Measurements from ENCODE around the gene WWTR1.

The WWTR1 gene

DNA sequence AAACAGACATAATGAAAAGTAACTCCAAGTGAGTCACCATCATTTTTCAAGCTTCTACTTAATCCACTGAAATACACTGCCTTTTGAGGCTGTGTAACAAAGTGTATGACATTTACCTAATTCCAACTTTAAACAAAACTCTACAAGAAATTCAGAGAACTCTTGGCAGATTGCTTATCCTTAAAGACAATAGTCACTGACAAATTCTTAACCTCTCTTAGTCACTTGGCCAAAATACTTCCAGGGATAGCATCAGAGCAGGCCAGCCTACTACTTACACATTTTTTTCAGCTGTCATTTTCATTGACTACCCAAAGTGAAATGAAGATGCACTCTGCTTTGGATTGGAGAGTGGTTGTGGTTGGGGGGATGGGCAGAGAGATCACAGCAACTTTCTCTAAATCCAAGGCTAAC, 3.6 kb downstream of the WWTR1 start:
- DNase-seq = no peak

DNA sequence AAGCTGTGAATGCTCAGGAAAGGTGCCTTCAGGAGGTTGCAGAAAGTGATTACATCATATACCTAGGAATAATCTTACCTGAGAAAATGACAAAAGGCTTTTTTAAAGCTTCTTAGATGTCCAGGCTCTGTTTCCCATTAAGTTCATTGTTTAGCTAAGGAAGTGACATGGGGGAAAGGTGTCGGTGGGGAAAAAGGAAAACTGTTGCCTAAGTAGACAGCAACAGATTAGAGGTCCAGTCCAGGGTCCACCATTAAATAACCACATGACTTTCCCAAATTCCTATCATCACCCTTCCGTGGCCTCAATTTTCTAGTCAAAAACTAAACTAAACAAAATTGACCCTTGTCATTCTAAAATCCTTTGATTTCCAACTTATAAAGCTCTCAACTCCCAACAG, 4.3 kb downstream of the WWTR1 start:
- DNase-seq = no peak

DNA sequence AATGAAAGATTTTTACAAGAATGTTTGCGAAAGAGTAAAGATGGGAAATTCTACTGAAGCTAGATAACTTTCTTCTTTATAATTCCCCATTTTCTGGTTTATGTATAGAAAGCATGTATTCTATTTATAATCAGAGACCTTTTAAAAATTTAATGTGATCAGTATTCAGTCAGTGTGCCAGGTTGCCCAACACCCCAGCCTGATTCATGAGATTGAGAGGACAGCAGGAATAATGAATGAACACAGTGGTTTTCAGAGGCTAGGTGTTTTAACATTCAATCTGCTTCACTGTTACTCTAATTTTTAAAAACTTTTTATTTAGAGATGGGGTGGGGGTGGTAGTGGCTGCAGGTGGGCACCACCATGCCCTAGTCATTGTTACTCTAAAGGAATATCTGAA, 4.7 kb downstream of the WWTR1 start:
- no peak for DNase-seq

DNA sequence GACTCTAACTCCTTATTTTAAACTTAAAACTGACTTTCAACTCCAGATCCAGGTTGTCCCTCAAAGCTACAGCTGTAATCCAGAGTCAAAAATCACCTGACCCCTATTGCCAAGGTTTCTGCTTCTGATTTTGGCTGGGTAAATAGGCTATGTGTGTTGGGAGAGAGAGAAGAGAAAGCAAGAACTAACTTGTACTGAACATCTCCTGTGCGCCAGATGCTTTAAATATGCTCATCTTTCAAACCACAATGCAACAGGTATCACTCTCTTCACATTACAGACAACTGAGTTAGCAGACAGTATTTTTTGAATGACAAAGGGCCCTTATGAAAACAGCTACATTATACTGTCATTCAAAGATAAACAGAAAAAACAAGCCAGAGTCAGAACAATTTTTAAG, 7.0 kb downstream of the WWTR1 start:
- DNase-seq = no peak

DNA sequence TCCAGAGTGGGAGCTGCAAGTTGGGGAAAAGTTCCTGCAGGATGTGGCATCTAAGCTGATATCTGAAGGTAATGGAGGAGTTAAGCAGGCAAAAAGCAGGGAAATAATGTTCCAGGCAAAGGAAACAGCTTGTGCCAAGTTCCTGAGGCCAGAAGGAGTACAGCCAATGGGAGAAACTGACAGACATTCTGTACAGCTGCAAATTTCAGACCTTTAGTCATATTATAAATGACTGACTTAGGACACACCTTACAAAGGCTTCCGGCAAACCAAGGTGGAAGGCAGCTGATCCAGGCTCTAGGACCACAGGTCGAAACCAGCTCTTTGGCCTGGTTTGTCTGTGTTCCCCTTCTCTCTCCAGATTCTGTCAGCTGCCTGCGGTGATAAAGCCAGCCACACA, 9.3 kb downstream of the WWTR1 start:
- no peak for DNase-seq

DNA sequence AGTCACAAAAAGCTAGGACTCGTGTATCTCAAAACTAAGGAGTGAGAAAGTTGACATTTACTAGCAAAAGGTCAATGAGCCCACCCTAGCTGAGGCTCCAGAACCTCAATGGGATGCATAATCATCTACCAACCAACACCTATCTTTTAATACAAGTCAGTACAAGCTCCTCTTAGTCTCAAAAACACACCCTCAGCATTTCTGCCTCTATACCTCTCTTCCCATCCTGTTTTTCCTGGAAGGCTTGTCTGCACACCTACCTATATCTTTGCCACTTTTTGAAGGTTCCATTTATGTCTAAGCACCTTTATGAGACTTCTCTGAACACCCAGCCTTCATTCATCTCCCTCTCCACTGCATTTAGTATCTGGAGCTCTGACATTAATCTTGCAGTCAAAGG, 10.0 kb downstream of the WWTR1 start:
- no peak for DNase-seq

DNA sequence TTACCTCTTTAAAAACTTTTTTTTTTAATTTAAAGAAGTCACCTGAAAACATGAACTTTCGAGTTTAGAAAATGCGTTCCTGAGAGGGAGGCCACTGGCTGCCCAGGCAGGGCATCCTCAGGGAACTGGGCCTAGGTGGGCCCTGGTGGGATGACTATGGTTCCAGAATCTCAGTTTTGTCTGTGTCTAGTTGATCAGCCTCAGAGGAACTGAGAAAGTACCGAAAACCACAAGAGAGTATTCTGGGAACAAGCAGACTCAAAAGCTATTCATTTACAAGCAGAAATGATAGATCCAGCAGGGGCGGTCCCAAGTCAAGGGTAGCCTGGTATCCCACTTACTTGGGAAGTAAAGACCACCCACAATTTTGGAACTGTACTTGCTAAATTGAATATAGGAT, 10.5 kb downstream of the WWTR1 start:
- no peak for DNase-seq

DNA sequence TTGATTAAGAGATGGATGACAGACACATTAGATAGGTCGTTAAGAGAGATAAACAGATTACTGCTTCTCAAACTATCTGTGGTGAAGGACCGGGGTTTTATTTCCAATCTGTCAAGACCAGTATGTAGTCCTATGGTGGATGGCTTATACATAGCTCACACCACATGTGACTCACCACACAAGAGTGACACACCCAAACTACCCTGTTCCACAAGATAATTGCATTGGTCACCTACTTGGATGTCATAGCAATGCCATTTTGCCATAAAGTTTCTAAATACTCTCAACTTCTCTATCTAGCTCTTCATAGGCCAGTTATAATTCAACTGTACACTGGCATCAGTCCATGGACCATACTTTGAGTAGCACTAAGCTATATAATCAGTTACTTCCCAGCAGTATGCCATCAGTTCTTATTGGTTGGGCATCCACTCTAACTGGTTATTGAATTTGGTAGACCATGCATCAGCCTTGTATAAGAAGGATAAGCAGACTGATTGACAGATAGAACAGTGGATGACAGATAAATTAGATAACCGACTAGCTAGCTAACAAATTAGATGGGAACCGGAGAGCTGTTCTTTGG, 11.6 kb downstream of the WWTR1 start:
- no peak for DNase-seq

DNA sequence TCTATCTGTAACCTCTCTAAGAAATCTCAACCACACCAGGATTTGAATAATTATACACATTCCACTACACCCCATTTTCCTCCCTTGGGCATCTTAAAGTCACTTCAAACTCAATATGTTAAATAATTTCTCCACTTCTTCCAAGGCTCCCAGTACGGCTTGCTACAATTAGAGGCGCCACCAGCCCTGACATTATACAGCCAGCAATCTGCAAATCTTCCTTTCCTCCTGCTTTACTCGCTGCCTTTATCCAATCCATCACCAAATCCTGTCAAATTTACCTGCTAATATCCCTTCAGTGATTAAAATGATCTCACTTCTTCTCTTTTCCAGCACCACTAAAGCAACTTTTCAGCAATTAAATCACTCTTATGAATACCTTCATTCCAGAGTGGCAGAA, 13.9 kb downstream of the WWTR1 start:
- DNase-seq = no peak

DNA sequence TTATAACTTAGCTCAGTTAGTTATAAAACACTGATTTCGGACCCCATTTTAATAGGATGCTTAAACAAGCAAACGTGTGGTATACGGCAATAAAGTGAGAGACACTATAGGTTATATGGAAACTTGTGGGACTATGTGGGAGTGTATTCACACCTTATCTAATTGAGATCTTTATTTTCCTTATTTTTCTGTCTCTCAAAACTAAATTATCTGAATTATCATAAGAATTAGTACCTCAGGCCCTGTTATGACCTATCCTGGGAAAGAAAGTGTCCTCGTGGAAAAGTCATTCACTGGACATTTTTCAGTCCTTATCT, 14.4 kb downstream of the WWTR1 start:
- DNase-seq = no peak

DNA sequence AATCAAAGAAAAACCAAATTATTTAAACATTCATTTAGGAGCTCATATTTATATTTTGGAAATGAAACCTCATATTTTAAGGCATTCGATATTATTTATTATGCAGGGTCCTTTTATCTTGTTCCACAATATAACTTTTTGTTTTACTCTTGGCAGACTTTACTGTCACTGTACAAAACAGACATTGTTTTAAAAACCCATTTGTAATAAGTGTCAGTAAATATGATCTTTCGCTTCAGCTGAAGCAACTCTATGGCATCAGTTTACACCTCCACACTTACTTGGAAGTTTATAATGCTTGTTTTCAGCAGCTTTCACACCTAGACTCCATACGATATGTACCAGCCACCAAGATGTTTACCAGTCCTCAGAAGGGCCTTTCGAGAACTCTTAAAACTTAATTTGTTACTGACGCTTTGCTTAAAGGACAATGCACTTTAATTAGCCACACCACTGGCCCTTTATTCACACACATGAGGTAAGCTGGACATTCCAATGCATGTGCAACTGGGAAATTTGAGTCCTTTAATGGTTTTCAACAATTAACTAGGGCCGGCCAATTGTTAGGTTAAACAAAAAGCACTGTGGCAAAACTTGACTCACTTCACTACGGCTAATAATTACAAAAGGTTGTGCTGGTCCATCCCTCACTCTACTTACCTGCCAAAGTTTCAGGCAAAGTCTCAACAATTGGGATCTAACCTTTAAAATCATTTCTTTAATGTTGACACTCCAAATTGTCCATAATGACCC, 16.7 kb downstream of the WWTR1 start:
- DNase-seq = no peak

DNA sequence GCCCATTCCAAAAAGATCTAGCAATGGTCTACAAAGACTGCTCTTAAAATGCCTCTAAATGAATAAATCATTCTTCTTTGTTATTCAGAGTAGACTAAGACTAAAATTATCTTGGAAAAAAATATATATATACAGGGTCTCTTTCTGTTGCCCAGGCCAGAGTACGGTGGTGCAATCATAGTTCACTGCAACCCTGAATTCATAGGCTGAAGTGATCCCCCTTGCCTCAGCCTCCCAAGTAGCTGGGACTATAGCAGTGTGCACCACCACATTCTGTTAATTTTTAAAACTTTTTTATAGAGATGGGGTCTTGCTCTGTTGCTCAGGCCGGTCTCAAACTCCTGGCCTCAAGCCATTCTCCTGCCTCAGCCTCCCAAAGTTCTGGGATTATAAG, 18.7 kb downstream of the WWTR1 start:
- DNase-seq = no peak

DNA sequence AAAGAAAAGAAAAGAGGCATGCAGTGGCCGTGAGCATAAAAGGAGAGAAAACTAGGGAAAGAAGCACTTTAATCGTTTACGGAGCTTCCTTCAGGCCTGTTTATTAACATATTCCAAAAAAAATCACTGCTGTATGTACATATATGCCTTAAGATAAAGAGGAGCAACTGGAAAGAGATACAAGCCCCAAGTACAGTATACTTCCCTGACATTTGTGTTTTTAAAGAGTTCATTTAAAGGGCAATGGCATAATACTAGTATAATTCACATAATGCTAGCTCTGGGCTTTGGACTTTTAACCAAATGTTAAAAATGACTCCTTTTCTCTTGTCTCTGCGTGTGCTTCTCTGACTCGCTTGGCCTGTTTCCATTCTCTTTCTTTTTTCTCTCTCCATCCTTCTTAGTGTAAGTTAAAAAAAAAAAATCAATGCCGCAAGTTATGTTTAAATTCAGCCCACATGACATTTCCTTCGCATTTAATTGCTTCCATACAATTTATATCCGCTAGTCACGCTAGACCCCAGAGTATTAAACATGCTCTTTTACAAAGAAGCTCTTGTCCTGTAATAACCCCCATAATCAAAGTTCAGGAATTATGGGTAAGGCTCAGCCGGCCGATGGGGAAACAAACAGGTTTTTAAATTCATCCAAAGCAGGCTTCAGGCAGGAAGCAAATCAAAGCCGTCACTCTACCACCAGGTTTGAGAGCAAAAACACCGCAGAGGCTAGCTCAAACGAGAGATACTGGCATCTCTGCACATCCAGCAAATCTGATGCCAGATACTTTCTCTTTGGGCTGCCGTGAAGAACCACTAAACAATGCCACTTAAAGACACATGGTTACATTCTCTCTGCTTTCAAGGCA, 19.4 kb downstream of the WWTR1 start:
- no peak for DNase-seq

DNA sequence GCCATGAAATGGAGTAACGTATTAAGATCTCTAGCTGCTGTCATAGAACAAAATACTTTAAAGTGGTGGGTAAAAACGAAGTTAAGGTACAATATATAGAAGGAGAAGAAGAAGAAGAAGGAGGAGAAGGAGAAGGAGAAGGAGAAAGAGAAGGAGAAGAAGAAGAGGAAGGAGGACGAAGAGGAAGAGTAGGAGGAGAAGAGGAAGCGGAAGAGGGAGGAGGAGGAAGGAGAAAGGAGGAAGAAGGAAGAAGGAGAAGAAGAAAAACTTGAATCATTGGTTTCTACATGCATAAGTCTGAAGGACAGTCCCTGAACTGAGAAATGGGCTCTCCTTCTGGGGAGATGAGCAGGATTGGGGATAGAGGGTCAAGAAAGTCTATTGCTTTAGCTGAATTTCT, 22.4 kb downstream of the WWTR1 start:
- no peak for DNase-seq

DNA sequence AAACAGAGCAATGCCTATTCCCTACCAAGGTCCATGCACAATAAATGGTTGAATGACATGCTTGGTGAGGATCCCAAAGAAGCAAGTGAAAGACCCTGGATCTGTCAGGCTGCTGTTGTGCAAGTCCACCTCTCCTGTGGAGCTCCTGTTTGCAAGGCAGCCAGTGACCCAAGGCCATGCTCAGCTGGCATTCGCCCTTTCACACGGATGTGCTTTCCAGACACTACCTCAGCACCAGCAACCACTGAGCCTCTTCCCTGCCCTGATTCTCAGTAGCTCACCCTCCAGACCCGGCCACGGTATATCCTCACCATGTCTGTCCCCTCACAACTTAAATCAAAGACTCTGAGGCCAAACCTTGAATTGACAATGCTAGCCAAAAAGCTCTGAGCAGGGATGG, 23.3 kb downstream of the WWTR1 start:
- no peak for DNase-seq

DNA sequence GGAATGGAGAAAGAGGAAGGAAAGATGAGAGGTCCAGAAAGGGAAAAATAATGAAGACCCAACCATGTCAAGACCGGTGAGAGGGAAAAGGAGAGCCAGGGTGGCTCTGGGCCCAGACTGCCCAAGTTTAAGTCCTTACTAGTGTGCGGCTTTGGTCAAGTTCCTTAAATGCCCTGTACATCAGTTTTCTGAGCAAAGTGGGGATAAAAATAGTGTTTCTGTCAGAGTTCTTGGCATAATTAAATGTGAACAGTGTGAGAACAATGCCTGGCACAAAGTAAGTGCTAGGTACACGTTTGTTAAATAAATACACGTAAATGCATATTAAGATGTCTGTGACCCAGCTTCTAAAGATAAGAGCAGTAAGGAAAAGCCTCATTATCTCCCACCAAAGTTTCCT, 23.8 kb downstream of the WWTR1 start:
- no peak for DNase-seq

DNA sequence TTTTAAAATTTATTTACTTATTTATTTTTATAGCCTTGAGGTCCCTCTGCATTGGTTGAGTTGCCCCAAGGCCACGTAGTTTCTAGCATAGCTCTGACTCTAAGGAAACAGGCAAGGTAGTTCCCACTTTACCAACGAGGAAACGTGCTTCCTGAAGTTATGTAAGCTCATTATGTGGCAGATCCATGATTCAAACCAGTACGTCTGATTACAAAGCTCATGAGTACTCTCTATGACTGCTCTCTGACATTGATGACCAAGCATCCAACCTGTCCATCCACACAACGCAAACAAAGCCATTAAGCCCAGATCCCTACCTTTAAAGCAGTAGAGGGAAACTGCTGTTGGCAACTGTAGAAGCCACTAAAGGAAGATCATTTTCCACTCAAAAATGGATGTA, 25.6 kb downstream of the WWTR1 start:
- no peak for DNase-seq

DNA sequence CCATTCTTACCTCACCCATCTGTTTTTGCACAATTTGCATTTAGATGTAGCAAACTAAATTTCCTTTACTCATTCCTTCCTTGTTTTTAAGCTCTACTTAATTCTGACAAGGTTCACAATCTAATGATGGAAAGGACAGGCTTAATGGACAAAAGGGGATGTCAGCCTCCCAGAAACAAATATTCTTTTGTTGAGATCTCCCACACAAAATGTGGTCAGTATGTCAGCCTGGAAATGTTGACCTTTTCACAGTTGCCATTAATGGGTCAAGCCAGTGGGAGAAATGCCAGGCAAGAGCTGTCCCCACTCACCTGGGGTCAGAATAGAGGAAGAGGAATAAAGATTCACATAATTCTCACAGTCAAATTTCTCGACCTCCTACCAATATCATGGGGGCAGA, 27.0 kb downstream of the WWTR1 start:
- no peak for DNase-seq

DNA sequence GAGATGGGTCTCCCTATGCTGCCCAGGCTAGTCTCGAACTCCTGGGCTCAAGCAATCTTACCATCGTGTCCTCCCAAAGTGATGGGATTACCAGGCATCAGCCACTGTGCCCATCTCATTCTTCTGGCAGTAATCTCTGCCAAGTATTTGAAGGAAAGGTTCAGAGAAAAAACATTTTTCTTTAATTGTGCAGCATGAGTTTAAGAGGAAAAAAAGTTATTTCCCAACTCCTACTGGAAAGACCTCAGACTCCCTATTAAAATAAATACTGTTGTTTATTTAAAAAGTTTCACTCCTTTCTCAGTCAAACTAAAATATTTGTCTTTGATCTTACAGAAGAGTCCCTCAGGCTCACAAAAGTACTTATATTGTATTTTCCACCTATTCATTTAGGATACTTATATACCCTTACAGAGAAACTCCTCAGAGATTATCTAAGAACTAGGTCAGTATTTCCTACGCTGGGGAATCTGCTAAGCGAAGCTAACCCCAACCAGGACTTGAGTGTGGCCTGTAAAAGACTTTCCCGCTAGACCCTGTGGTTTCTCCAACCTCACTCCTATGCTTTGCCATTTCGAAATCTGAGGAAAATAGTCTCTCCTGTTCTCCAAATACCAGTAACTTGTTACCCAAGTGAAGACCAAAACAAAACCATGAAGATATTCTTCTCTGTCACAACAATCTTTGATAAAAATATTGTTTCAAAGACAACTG, 28.7 kb downstream of the WWTR1 start:
- no peak for DNase-seq

DNA sequence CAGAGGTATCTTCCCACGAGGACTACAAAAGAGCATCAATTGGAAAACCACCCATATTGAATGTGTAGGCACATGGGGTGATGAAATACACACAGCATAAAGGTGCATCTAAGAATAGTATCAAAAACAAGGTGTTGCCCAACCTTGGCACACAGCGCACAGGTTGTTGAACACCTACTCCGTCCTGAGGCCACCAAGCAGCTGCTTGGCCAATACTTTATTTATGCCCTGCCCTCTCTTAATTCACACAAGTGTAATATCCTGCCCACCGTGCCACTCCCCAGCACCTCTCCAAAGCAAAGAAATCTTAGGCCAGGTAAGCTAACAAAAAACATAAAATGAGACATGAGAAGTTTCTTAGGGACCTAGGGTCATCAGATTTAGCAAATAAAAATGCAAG, 31.2 kb downstream of the WWTR1 start:
- DNase-seq = no peak

DNA sequence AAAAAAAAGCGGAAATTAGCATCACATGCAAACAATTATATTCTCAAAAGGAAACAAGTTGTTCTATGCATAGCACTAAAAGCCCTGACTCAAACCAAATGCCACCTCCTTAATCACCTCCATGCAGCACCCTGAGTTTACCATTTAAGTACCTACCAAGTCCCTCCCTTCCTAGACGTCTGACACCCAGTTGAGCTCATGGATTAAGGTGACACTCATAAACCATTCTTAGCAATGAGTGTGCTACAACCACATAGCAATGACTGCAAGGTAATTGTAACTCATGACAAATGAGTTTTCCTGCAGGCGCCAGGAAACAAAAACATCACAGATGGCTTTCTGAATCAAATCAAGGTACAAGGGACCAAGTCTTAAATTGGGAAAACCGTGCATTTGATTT, 32.0 kb downstream of the WWTR1 start:
- DNase-seq = no peak

DNA sequence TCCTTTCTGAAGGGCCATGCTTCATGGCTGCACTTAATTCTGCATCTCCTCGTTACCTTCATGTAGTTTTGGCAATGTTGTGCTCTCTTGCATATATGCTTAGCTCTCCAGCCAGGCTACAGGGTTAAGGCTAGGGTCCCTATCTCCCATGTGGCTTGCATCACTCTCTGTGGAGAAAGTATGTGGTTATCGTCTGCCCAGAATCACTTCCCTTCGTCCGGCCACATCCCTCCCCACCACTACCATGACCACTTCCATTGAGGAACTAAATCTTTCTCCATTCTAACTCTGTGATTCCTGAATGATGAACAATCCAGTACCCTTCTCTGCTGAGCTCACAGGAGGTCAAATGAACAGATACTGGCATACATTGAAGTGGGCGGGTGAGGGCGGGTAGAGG, 34.0 kb downstream of the WWTR1 start:
- no peak for DNase-seq

DNA sequence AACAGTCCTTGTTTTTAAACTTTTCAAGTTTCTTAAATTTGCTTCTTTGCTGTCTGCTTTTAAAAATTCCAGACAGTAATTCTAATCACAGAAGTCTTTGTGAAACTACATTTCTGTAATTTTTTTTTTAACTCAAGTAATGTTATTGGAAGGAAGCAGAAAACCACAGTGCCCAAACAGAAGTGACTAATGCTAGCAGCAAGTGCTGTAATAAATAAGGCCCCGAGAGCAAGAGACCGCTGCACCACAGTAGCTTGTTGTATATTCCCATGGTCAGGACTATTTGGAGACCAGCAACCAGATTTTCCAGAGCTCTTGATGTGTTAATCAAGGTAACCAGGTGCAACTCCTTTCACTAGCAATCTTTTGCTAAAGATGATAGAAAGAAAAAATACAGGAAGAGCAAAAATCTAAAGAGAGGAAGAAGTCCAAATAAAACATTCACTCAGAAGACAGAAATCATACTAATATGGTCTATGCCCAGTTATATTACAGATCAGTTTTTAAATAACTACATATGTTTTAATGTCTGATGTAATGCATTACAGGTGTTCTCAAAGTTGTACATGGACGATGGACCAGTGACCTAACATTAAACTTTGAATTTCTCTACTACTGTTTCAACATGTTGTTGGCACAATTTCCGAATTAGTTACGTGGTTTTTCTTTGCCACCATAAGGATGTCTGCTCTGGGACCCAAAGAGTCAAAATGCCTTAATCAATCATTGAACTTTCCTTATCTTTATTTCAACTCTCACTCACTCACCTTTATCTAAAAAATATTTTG, 36.4 kb downstream of the WWTR1 start:
- no peak for DNase-seq

Measured in activated T-cell treated with anti-CD3 and anti-CD28 coated beads, Interleukin-2, amount 50 U/mL, for 48 hours (primary cell).